ENCODE data around the gene SRGAP1.

DNA sequence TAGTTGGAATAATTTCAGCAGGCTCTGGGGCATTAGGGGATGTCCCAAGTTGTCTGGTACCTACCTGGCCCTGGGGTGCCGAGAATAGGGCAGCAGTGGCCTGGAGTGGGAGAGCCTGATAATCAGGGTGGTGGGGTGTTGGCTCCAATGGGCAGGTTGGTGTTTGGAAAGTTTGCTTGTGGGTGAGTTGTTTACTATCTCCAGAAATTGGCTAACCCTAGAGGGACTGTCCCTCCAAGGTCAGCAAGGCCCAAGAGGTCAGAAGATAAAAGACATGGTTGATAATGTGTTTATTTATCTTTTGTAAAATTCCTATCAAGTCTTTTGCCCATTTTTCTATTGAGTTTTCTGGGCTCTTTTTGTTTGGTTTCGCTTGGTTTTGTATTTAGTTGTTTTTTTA is 272.5 kb downstream of the SRGAP1 start:
- TF ChIP-seq, protein P1, sequence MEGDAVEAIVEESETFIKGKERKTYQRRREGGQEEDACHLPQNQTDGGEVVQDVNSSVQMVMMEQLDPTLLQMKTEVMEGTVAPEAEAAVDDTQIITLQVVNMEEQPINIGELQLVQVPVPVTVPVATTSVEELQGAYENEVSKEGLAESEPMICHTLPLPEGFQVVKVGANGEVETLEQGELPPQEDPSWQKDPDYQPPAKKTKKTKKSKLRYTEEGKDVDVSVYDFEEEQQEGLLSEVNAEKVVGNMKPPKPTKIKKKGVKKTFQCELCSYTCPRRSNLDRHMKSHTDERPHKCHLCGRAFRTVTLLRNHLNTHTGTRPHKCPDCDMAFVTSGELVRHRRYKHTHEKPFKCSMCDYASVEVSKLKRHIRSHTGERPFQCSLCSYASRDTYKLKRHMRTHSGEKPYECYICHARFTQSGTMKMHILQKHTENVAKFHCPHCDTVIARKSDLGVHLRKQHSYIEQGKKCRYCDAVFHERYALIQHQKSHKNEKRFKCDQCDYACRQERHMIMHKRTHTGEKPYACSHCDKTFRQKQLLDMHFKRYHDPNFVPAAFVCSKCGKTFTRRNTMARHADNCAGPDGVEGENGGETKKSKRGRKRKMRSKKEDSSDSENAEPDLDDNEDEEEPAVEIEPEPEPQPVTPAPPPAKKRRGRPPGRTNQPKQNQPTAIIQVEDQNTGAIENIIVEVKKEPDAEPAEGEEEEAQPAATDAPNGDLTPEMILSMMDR (IDR thresholded peaks at IDR 0.05; ENCODE audit: insufficient read depth, low read length), result no peak
- TF ChIP-seq POLR2AphosphoS5 (IDR thresholded peaks at IDR 0.05; ENCODE audit: low read depth), result no peak
- no peak for TF ChIP-seq GABPA (IDR thresholded peaks at IDR 0.05; ENCODE audit: low read depth)
- TF ChIP-seq, protein P2, sequence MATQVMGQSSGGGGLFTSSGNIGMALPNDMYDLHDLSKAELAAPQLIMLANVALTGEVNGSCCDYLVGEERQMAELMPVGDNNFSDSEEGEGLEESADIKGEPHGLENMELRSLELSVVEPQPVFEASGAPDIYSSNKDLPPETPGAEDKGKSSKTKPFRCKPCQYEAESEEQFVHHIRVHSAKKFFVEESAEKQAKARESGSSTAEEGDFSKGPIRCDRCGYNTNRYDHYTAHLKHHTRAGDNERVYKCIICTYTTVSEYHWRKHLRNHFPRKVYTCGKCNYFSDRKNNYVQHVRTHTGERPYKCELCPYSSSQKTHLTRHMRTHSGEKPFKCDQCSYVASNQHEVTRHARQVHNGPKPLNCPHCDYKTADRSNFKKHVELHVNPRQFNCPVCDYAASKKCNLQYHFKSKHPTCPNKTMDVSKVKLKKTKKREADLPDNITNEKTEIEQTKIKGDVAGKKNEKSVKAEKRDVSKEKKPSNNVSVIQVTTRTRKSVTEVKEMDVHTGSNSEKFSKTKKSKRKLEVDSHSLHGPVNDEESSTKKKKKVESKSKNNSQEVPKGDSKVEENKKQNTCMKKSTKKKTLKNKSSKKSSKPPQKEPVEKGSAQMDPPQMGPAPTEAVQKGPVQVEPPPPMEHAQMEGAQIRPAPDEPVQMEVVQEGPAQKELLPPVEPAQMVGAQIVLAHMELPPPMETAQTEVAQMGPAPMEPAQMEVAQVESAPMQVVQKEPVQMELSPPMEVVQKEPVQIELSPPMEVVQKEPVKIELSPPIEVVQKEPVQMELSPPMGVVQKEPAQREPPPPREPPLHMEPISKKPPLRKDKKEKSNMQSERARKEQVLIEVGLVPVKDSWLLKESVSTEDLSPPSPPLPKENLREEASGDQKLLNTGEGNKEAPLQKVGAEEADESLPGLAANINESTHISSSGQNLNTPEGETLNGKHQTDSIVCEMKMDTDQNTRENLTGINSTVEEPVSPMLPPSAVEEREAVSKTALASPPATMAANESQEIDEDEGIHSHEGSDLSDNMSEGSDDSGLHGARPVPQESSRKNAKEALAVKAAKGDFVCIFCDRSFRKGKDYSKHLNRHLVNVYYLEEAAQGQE (IDR thresholded peaks at IDR 0.05; ENCODE audit: insufficient replicate concordance, low read depth), result no peak
- no peak for TF ChIP-seq SPI1 (IDR thresholded peaks at IDR 0.05; ENCODE audit: borderline replicate concordance, low read depth)

All from HL-60 (cell line).